ENCODE measurements around the gene SAMHD1. TPM values are rescaled to one million over a fixed set of nuclear protein-coding genes. Genes with fewer than 3 reads are reported as not detected.
"Not testable (repeated sequence)": the region's sequence is repeated elsewhere in the genome, so short reads cannot be mapped to it uniquely, and the experiment has no call there.

SAMHD1 gene
- total RNA-seq, 3 donors from 2014 or later = 30.8 to 36.1 (median 32.3) TPM

GRCh38 chr20:36852187-36852586, 99.3 kb downstream of the SAMHD1 start:
- Mint-ChIP-seq H3K9me3 (no peaks in the 10 kb centered on the region), H3K27me3 (ENCODE audit: low read depth) (no peaks in the 10 kb centered on the region), H3K36me3 (ENCODE audit: insufficient read depth) (no peaks in the 10 kb centered on the region), H3K4me1 (ENCODE audit: low read depth) (peaks cover 14% of the 10 kb centered on the region), H3K4me3 (no peak overlapping the region)
- DNase-seq (no peak), ATAC-seq (no peak)

GRCh38 chr20:36851490-36851889, 100.0 kb downstream of the SAMHD1 start:
- H3K27me3 Mint-ChIP-seq (ENCODE audit: low read depth) = no peaks in the 10 kb centered on the region
- no peaks in the 10 kb centered on the region for H3K9me3 Mint-ChIP-seq
- H3K4me3 Mint-ChIP-seq = no peak overlapping the region
- H3K36me3 Mint-ChIP-seq (ENCODE audit: insufficient read depth) = no peaks in the 10 kb centered on the region
- ATAC-seq = no peak
- DNase-seq = no peak
- H3K4me1 Mint-ChIP-seq (ENCODE audit: low read depth) = peaks cover 7% of the 10 kb centered on the region

- ATAC-seq (no peak), DNase-seq (no peak)
- Mint-ChIP-seq H3K9me3 (no peaks in the 10 kb centered on the region), H3K27me3 (ENCODE audit: low read depth) (no peaks in the 10 kb centered on the region), H3K4me1 (ENCODE audit: low read depth) (no peaks in the 10 kb centered on the region), H3K4me3 (no peak overlapping the region), H3K36me3 (ENCODE audit: insufficient read depth) (no peaks in the 10 kb centered on the region)
Observed at GRCh38 chr20:36850759-36851158, 100.7 kb downstream of the SAMHD1 start.

GRCh38 chr20:36849333-36850065, 102.0 kb downstream of the SAMHD1 start:
- ATAC-seq = no peak
- no peaks in the 10 kb centered on the region for H3K36me3 Mint-ChIP-seq (ENCODE audit: insufficient read depth)

GRCh38 chr20:36848677-36849076, 102.8 kb downstream of the SAMHD1 start:
- H3K4me1 Mint-ChIP-seq (ENCODE audit: low read depth) = peaks cover 1% of the 10 kb centered on the region
- no peak overlapping the region for H3K4me3 Mint-ChIP-seq
- no peaks in the 10 kb centered on the region for H3K27me3 Mint-ChIP-seq (ENCODE audit: low read depth)
- DNase-seq = no peak
- no peaks in the 10 kb centered on the region for H3K36me3 Mint-ChIP-seq (ENCODE audit: insufficient read depth)
- no peak for ATAC-seq
- H3K9me3 Mint-ChIP-seq = no peaks in the 10 kb centered on the region

More at GRCh38 chr20:36849333-36850065, 102.0 kb downstream of the SAMHD1 start:
- no peaks in the 10 kb centered on the region for H3K27me3 Mint-ChIP-seq (ENCODE audit: low read depth)
- H3K9me3 Mint-ChIP-seq = no peaks in the 10 kb centered on the region
- no peaks in the 10 kb centered on the region for H3K4me1 Mint-ChIP-seq (ENCODE audit: low read depth)
- no peak for DNase-seq
- no peak overlapping the region for H3K4me3 Mint-ChIP-seq

GRCh38 chr20:36848078-36848660, 103.3 kb downstream of the SAMHD1 start:
- no peak for ATAC-seq
- Mint-ChIP-seq H3K9me3 (no peaks in the 10 kb centered on the region), H3K4me1 (ENCODE audit: low read depth) (peaks cover 6% of the 10 kb centered on the region), H3K36me3 (ENCODE audit: insufficient read depth) (no peaks in the 10 kb centered on the region), H3K4me3 (no peak overlapping the region), H3K27me3 (ENCODE audit: low read depth) (no peaks in the 10 kb centered on the region)
- DNase-seq = no peak

GRCh38 chr20:36847710-36848040, 103.8 kb downstream of the SAMHD1 start:
- Mint-ChIP-seq H3K36me3 (ENCODE audit: insufficient read depth) (no peaks in the 10 kb centered on the region), H3K4me1 (ENCODE audit: low read depth) (peaks cover 9% of the 10 kb centered on the region), H3K4me3 (no peak overlapping the region), H3K27me3 (ENCODE audit: low read depth) (no peaks in the 10 kb centered on the region), H3K9me3 (no peaks in the 10 kb centered on the region)
- no peak for ATAC-seq
- DNase-seq = no peak

- Mint-ChIP-seq H3K9me3 (no peaks in the 10 kb centered on the region), H3K27me3 (ENCODE audit: low read depth) (no peaks in the 10 kb centered on the region), H3K36me3 (ENCODE audit: insufficient read depth) (no peaks in the 10 kb centered on the region), H3K4me3 (no peak overlapping the region), H3K4me1 (ENCODE audit: low read depth) (peaks cover 11% of the 10 kb centered on the region)
- DNase-seq = no peak
- no peak for ATAC-seq
Observed at GRCh38 chr20:36847009-36847709, 104.3 kb downstream of the SAMHD1 start.

- peaks cover 15% of the 10 kb centered on the region for H3K4me1 Mint-ChIP-seq (ENCODE audit: low read depth)
- no peaks in the 10 kb centered on the region for H3K27me3 Mint-ChIP-seq (ENCODE audit: low read depth)
- no peak overlapping the region for H3K4me3 Mint-ChIP-seq
- DNase-seq (no peak), ATAC-seq (no peak)
- H3K9me3 Mint-ChIP-seq = no peaks in the 10 kb centered on the region
- H3K36me3 Mint-ChIP-seq (ENCODE audit: insufficient read depth) = no peaks in the 10 kb centered on the region
Observed at GRCh38 chr20:36845288-36845971, 106.1 kb downstream of the SAMHD1 start.

GRCh38 chr20:36841030-36841429, 110.5 kb downstream of the SAMHD1 start:
- H3K27me3 Mint-ChIP-seq (ENCODE audit: low read depth); H3K9me3 Mint-ChIP-seq; ATAC-seq; DNase-seq; H3K36me3 Mint-ChIP-seq (ENCODE audit: insufficient read depth); H3K4me3 Mint-ChIP-seq: not testable (repeated sequence)
- peaks cover 17% of the 10 kb centered on the region for H3K4me1 Mint-ChIP-seq (ENCODE audit: low read depth)

Other genes starting within 250 kb of the SAMHD1 start
- gene NDRG3, start 205.6 kb downstream of the SAMHD1 start, total RNA-seq = 10 to 100 TPM; 10.4 to 11.8 (median 11.4) TPM
- 10 to 100 TPM; 11.6 to 13.7 (median 13.1) TPM for gene DSN1, start 177.9 kb downstream of the SAMHD1 start, total RNA-seq
- gene TLDC2, start 75.6 kb downstream of the SAMHD1 start, total RNA-seq = not detected
- gene RBL1, start 144.3 kb upstream of the SAMHD1 start, total RNA-seq = 10 to 100 TPM; 53.9 to 57.2 (median 54.2) TPM
- 100 to 1,000 TPM; 186 to 199 (median 188) TPM for gene RPN2, start 227.6 kb upstream of the SAMHD1 start, total RNA-seq
- gene MROH8, start 227.8 kb upstream of the SAMHD1 start, total RNA-seq = under 1 TPM; 0.30 to 0.61 (median 0.51) TPM